GM21360 (cell line): ENCODE data around the gene KRTAP10-11.

Source experiments
- ATAC-seq: cut with Tn5 transposase; IDR thresholded peaks from one replicate; pipeline ENCODE4 v1.9.1; 2021; ENCODE audit warnings: mild to moderate bottlenecking, moderate library complexity; ENCODE audit not compliant: unreplicated experiment

Gene KRTAP10-11

GRCh38 chr21:44694776-44695175, 48.6 kb downstream of the KRTAP10-11 start:
- ATAC-seq = no peak

GRCh38 chr21:44695184-44695583, 49.0 kb downstream of the KRTAP10-11 start:
- ATAC-seq = no peak

GRCh38 chr21:44695641-44696040, 49.4 kb downstream of the KRTAP10-11 start:
- ATAC-seq = no peak

DNA sequence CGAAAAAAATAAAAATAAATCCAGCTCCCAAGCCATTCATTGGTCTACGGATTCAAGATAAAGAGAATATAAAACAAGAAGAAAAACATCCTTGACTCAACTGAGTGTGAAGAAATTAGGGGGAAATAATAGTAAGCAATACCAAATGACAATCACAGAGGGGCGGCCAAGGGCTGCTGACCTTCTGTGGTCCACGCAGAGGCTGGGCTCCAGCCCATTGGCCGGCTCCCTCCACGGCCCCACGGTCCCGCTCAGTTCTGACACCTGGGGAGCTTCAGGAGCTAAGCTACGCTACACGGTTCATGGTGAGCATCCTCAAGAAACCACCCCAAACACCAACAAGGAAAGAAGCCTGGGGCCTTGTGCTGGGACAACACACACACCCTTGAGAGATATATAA, 50.4 kb downstream of the KRTAP10-11 start:
- ATAC-seq = no peak
